Peyer's patch (tissue), 4 donors: Measurements from ENCODE around the gene SAA1.

Experiments used
- CTCF ChIP-seq, 6 experiments: fragments of 450-650 bp in 4 of 6; fragments of 200-600 bp in 2 of 6; sonication (generic) in 1 of 6; IDR thresholded peaks; one replicate each; pipeline ENCODE4 v1.5.1; 2017 to 2019; ENCODE audit warnings: antibody characterized with exemption in 6 of 6, mild to moderate bottlenecking in 3 of 6, moderate library complexity in 1 of 6
- POLR2A ChIP-seq, 2 donors: fragments of 450-650 bp; IDR thresholded peaks; one replicate each; pipeline ENCODE4 v1.5.1; 2017; ENCODE audit warnings: antibody characterized with exemption in 2 of 2, mild to moderate bottlenecking in 2 of 2, moderate library complexity in 2 of 2

GRCh38 chr11:18282626-18283025 lies 16.6 kb downstream of the SAA1 start:
- TF ChIP-seq CTCF (IDR thresholded peaks at IDR 0.05) = no peak
- TF ChIP-seq POLR2A (IDR thresholded peaks at IDR 0.05) = no peak
